IPS DF 19.7 (cell line): ENCODE measurements around the gene CACNA1C.
"Not testable (repeated sequence)": the region's sequence is repeated elsewhere in the genome, so short reads cannot be mapped to it uniquely, and the experiment has no call there.

Experiments used
- DNase-seq: peaks from one replicate; pipeline ENCODE4 v3.0.0-alpha.2; 2013; ENCODE audit warnings: low read depth, low spot score

Gene CACNA1C

DNA sequence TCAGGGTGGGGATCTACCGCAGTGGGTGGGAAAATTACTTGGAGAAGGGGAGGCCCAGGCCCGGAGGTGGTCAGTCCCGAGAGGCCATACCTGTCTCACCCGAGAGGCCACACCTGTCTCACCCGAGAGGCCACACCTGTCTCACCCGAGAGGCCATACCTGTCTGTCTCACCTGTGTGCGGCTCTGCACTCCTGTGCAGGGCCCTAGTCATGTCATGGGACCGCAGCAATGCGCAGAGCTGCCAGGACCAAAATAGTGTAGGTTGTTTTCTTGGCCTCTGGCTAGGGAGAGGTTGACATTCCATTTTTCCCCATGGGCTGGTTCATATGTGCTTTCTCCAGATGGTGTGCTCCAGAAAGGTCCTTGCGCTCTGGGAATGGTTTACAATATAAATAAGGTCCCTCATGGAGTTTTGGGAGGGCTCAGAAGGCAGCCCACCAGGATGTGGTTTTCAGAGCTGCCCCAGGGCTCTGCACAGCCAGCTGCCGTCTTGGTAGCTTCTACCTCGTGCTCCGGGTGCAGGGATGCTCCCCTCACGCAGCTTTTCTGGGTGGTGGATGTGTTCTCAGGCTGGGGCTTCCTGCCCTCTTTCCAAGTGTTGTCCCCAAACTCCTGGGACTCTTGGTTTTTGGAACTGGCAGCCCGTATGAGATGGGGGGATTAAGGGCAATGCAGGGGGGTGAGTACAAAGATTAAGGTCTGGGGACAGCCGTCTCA is 58.2 kb downstream of the CACNA1C start:
- no peak for DNase-seq

DNA sequence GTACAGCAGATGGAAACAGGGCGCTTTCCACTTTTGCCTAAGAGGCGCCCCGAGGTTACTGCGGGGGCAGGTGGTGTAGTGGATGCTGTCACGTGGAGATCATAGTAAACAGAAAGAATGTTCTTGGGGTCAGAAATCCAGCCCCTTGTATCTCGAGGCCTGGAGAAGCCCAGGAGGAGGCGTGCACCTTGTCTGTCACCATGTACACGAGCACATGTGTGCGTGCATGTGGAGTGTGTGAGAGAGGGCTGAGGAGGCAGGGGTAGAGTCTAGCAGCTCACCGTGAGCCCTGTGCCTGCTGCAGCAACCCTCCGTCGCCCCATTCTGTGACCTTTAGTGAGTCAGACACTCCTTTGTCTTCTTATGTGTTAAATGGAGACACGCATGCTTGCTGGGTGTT is 59.0 kb downstream of the CACNA1C start:
- no peak for DNase-seq

DNA sequence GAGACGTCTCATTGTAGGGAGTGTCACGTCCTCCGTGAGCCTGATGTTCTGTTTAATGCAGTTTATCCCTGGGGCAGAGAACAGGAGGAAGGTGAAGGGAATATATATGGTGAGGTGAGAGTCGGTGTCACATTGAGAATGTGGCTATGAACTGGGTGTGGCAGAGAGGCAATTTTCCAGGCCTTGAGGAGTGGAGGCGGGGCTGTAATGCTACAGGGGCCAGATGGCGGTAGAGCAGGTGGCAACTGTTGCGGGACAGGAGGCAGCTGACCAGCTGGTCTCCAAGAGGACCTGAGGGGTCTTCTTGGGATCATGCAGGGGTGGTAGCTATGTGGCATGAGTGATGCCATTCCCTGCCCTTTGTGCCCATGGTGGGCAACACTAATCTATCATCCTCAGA is 59.6 kb downstream of the CACNA1C start:
- no peak for DNase-seq

DNA sequence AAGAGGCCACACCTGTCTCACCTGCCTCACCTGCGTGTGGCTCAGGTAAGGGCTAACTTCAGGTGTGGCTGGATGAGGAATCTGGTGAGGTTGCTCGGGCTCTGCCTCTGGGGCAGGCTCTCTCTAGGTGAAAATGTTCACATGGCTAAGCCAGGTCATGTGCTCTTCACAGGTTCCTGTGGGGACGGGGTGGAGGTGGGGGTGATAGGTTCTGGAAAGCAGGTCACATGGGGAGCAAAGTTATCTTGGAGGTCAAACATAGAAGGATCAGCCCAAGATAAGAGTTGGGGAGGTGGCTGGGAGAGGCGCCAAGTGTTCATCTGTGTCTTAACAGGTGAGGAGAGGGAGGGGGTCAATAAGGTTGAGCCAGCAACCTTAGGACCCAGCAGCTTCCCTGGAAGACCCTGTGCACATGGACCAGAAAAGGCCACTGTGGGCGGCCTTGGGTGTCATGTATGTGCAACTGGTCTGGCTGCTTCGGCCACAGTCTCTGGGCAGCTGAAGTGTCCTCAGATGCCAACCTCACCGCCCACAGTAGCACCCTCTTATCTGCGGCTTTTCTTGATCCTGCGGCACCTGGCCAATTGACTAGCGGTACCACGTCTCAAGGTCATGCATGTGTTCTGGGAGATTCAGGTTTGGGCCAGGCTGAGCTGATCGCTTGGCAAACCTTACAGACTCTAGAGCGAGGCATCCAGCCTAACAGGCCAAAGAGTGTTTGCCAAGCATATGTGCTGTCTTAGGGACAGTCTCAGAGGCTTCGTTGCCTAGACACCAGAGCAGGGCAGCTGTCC is 60.5 kb downstream of the CACNA1C start:
- DNase-seq: no peak

DNA sequence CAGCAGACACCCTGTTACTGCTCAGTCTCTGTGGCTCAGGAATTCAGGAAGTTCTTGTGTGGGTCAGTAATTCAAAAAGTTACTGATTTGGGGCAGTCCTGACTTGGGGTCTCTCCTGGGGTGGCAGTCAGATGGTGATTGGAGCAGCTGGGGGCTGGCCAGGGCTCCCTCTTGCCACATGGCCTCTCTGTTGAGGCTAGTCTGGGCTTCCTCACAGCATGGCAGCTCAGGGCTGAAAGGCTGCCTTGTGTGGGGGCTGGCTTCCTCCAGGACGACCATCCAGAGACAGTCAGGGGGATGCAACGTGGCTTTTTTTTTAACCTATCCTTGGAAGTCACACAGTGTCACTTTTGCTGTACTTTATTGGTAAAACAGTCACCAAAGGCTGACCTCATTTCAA is 61.3 kb downstream of the CACNA1C start:
- no peak for DNase-seq

DNA sequence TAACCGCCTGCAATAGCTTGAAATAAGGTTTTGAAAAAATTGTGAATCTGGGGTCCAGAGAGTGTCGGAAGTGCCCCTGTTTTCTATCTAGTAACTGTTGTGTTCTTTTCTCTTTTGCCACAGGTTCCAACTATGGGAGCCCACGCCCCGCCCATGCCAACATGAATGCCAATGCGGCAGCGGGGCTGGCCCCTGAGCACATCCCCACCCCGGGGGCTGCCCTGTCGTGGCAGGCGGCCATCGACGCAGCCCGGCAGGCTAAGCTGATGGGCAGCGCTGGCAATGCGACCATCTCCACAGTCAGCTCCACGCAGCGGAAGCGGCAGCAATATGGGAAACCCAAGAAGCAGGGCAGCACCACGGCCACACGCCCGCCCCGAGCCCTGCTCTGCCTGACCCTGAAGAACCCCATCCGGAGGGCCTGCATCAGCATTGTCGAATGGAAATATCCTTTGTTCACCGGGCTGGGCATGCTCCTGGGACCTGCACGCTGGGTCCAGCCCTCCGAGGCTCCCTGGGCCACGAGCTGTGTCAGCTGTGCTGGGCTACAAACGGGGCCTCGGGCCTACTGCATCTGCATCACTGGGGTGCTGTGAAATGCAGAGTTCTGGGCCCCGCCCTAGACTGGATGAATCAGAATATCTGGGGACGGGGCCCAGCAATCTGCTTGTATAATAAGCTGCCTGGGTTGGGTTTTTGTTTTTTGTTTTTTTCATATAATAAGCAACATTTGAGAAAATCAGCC is 62.5 kb downstream of the CACNA1C start:
- no peak for DNase-seq

DNA sequence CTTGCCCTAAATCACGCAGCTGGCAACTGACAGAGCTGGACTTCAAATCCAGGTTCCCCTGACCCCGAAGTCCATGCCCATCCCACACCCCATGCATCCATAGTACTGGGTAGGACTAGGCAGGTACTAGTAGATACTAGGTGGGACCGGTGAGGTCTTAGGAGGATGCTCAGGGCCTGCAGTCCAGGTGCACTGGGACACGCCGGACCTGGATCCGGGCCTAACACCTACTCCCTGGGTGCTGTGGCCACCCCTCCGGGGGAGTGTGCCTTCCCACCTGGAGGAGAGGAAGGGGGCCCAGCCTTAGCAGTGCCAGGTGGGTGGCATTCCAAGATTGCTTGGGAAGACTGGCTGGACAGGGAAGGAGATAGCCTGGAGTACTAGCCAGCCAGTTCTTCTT is 64.8 kb downstream of the CACNA1C start:
- DNase-seq: no peak

DNA sequence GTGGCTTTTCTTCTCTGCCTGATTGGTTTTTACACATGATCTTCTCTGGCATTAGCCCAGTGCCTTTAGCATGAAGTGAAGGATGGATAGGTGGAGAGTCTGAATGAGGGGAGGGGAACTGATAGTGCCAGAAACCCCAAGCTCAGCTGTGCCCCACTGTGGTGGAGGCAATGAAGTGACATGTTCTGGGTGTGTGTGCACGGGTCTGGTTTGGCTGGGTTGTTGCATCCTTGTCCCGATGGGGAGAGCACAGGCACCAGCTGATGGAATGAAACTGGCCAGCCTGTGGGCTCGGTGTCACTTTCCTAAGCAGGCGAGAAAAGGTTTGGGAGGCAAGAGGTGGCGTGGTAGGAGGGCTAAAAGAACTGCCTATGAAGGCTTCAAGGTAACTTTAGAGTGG is 65.3 kb downstream of the CACNA1C start:
- DNase-seq: no peak

DNA sequence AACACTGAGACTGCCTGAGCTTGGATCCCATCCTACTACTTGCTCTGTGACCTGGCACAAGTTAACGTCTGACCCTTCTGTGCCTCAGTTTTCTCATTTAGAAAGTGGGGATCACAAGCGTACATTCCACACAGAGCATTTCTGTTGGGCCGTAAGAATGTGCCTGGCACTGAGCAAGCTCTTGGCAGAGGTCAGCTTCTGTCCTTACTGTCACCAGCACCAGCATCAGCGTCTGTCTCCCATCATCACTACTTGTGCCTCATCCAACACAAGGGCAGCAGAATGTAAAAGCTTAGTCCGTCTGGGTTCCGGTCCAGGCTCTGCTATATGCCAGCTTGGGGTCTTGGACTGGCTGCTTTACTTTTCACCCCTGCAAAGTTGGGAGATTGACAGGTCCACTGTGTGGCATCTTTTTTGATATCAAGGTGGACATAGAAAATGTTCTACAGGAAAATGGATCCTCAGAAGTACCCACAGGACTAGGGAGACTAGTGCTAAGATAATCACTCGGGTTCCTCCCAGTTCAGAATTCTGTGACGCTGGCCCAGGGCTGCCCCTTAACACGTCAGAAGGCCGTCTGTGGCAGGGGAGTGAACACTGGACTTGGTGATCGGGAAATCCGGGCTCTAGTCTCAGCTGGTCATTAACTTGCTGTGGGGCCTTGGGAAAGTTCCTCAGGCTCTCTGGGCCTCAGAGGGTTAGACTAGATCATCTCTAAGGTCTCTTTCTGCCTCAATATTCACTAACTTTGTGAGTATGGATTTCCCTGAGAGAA is 65.9 kb downstream of the CACNA1C start:
- DNase-seq: no peak

DNA sequence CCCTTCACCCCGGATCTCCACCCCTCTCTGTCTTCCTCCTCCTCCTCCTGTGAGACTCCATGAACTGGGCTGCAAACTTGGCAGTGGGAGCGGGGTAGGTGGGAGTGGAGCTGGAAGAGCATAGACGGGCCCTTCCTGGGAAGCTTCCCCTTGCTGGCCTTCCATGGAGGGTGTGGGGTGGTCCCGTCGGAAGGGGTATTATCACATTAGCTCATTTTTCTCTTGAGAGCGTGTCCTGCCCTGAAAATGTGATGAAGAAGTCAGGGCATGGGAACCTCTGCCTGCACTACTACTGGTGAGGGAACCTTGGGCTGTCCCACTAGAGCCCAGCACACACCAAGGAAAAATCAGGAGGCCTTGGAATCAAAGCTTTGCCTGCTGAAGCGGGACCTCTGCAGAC is 66.5 kb downstream of the CACNA1C start:
- DNase-seq: no peak

DNA sequence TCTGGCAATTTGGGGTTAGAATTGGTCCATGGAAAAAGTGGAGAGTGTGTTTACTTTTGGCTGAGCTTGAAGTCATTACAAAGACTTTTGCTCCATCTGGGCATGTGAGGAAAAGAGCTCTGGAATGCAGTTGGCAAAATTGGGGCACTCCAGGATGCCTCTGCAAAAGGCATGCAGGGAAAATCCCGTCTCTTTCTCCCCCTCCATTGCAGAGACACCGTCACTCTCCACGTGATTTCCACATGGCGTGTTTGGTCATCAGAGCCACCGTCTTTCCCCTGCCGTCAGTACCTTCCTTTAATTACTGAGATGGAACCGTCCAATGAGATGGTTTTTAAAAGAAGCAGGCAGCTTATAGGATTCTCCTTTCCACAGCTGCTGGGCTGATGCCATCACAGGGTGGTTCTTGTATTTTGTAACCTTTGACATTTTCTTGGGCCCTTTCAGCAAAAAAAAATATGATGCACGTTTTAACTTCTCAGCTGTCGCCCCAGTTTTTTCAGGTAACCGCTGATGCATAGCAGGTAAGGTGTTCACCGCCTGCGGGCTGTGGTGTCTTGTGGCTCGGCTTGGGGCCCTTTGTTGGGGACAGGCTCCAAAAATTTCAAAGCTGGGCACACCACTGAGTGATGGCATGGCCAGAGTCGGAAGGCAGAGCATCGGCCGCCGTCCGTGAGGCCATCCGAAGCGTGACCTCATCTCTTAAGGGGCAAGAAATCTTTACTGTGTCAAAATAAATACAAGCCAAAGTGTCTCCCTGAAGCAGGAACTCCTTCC is 68.4 kb downstream of the CACNA1C start:
- no peak for DNase-seq

DNA sequence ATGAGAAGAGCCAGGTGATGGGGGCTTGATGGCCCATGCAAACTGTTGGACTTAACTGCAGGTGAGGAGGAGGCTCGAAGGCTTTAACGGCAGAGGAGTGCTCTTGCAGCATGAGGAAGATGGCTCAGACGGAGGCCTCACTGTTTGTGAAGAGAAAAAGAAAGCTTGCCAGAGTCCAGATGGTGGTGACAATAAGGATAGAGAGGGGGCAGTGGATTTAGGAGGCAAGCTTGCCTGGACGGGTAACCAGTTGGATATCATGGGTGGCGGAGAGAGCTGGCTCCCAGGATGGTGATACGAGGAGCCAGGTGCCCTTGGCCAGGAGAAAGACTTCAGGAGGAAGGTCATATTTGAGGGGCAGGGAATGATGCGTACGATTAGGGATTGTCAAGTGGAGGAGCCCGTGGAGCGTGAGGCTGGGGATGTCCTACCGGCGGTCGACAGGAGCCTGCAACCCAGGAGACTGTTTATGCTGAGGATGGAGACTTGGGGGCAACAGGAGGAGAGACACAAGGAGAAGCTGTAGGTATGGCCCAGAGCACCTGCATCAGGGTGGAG is 71.8 kb downstream of the CACNA1C start:
- no peak for DNase-seq

DNA sequence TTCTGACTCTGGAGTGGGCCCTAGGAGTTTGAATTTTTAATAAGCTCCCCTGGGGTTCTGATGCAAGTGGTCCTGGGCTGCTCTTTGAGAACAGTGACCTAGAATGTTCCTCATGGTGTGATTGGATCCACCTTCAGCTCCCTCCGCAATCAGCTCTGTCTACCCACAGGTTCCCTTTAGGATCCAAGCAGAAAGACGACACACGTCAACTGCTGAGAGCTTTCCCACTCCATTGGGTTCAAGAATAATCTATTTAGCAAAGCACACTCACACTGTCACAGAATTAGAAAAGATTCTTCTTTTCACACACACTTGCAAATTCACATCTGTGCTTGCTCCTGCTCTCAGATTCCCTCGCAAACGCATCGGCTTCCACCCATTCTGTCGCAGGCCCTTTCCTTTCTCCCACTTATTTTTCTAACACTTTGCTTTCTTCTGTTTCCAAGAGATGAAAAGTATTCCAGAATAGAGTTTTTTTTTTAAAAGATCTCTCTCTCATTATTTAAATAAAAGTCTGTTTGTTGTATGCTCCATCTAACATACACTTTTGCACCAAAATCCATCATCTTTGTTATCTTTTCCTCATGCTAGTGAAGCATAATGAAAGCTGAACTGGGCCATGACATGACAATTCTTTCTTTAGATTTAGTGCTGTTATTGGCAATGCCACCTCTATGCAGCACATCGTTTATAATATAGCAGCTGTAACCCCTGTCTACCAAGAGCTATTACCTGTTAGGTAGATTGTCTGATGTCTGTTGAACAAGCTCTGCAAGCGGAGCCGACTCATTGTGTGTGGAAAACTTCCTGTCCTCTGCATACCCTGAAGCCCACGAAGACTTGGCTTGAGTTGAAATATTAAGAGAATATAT is 73.1 kb downstream of the CACNA1C start:
- DNase-seq: no peak

DNA sequence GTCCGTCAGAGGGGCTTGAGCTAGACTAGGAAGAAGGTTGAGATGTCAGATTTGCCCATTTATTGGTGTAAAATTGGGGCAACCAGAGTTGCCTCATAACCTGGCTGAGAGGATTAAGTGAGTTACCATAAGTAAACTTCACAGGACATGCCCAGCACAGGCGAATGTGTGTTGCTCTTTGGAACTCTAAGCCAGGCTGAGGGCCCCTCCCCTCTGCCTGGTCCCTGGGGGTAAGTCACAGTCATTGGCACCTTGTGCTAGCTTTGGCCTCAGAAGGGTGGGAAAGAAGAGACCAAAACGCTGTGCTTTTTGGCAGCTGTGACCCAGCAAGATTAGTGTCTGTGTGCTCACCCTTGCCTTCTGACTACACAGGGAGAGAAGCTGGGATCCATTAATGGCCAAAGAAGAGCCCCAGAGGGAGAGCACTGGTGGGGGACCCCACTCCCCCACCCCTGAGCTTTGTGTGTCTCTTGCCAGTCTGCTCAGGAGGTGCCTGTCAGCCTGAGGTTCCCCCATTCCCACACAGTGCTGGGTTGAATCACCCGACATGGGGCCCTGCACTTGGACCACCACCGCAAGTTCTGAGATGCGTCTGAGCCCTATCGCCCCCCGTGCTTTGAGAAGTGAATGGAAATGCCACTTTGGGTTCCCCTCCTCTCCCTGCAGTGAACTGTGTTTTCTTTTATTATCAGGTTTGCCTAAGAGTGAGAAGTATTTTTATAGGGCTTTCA is 74.1 kb downstream of the CACNA1C start:
- DNase-seq: no peak

DNA sequence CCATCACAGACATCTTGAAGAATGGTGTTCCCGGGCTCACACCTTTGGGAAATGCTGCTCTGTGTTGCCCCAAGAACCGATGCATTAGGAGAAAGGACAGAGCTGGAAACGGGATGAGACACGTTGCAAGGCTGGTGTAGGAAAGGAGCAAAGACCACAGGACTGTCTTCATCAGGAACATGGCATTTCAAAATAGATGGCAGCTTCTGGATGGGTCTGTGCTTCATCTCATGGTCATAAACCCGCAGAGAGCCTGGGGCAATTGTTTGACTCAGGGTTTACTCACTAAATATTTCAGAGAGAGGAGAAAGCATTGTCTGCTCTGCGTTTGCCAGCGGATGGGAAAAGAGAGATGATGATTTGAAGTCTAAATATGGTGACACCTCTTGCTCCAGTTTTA is 76.3 kb downstream of the CACNA1C start:
- no peak for DNase-seq

DNA sequence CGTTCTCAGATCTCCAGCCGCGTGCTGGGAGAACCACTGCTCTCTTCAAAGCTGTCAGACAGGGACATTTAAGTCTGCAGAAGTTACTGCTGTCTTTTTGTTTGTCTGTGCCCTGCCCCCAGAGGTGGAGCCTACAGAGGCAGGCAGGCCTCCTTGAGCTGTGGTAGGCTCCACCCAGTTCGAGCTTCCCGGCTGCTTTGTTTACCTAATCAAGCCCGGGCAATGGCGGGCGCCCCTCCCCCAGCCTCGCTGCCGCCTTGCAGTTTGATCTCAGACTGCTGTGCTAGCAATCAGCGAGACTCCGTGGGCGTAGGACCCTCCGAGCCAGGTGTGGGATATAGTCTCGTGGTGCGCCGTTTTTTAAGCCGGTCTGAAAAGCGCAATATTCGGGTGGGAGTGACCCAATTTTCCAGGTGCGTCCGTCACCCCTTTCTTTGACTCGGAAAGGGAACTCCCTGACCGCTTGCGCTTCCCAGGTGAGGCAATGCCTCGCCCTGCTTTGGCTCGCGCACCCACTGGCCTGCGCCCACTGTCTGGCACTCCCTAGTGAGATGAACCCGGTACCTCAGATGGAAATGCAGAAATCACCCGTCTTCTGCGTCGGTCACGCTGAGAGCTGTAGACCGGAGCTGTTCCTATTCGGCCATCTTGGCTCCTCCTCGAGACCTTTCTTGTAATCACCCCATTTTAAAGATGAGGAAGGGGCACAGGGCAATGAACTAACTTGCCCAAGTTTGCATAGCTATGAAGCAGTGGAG is 83.1 kb downstream of the CACNA1C start:
- not testable (repeated sequence) for DNase-seq

DNA sequence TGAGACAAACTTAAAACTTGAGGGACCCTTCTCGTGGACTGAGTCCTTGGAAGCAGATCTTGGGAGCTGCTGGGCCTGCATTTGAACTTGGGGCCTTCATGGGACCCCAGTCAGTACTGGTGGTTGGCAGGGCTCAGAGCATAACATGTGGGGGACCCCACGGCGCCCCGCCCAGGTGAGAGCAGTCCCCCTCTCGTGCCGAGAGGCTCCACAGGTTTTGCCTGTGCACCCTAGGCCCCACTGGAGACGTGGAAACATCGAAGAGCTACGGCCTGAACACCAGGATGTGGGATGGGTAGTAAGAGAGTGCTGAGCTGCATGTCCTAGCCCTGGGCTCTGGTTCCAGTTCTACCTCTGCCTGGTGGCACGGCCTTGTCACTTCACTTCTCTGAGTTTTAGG is 84.1 kb downstream of the CACNA1C start:
- DNase-seq: no peak

DNA sequence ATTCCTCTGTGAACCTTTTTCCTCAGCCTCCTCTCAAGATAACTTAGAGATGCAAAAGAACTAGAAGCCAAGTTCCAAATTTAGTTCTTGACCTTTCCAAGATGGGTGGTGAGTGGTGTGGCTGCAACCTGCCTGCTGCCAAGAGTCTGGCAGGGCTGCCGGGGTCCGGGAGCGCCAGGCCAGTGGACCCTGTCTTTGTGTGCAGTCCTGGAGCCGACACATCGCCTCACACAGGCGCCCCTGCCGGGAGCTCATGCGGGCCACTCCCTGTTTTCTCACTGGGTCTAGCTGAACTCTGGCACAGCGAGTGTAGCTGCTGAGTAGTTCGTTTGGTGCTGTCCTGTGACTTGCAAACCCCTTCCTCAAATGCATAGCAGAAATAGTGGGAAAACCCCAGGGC is 84.9 kb downstream of the CACNA1C start:
- no peak for DNase-seq
